Mesodermal cell (in vitro differentiated cells): ENCODE measurements around the gene CST9L.

Source experiments
- H3K27ac ChIP-seq: 2 replicates; pipeline ENCODE4 v1.7.0; 2013; ENCODE audit warnings: mild to moderate bottlenecking, low read depth, low read length, moderate library complexity; ENCODE audit not compliant: severe bottlenecking
- H3K36me3 ChIP-seq: 2 replicates; pipeline ENCODE4 v1.7.1; 2013; ENCODE audit warnings: mild to moderate bottlenecking, low read length, moderate library complexity; ENCODE audit not compliant: control insufficient read depth, insufficient read depth
- H3K4me1 ChIP-seq: one replicate; pipeline ENCODE4 v1.7.1; 2013; ENCODE audit warnings: mild to moderate bottlenecking, low read length; ENCODE audit not compliant: insufficient read depth, control insufficient read depth, poor library complexity, severe bottlenecking
- H3K4me3 ChIP-seq: 2 replicates; pipeline ENCODE4 v1.7.0; 2013; ENCODE audit warnings: low read length, control low read depth, mild to moderate bottlenecking; ENCODE audit not compliant: insufficient read depth, poor library complexity, severe bottlenecking; ENCODE audit errors: extremely low read depth
- H3K9me3 ChIP-seq: 2 replicates; pipeline ENCODE4 v1.7.1; 2013; ENCODE audit warnings: mild to moderate bottlenecking, low read length, moderate library complexity; ENCODE audit not compliant: control insufficient read depth
- WGBS, 2 experiments: methylation state at CpG; one replicate each; pipeline ENCODE4 v1.1.5; 2013; ENCODE audit warnings: missing lambda C conversion rate in 2 of 2; ENCODE audit not compliant: insufficient coverage in 2 of 2; 5-methylcytosine and 5-hydroxymethylcytosine counted together

Gene CST9L

GRCh38 chr20:23603321-23603720, 35.0 kb upstream of the CST9L start:
- H3K9me3 ChIP-seq: no peaks in the 10 kb centered on the region
- WGBS, 2 experiments: 95 to 96% methylated on average over 3 to 4 of the region's 4 CpGs

GRCh38 chr20:23602699-23603098, 34.4 kb upstream of the CST9L start:
- Histone ChIP-seq H3K27ac (no peak overlapping the region), H3K36me3 (no peaks in the 10 kb centered on the region)
- WGBS, 2 experiments: 88 to 89% methylated on average over 5 of the region's 6 CpGs

More at GRCh38 chr20:23603321-23603720, 35.0 kb upstream of the CST9L start:
- Histone ChIP-seq H3K4me3 (no peak overlapping the region), H3K4me1 (no peaks in the 10 kb centered on the region), H3K27ac (no peak overlapping the region), H3K36me3 (no peaks in the 10 kb centered on the region)

GRCh38 chr20:23602241-23602640, 34.0 kb upstream of the CST9L start:
- Histone ChIP-seq H3K4me1 (no peaks in the 10 kb centered on the region), H3K27ac (no peak overlapping the region), H3K4me3 (no peak overlapping the region), H3K36me3 (no peaks in the 10 kb centered on the region), H3K9me3 (no peaks in the 10 kb centered on the region)
- WGBS, 2 experiments: 91 to 100% methylated on average over 1 to 2 of the region's 2 CpGs

More at GRCh38 chr20:23602699-23603098, 34.4 kb upstream of the CST9L start:
- Histone ChIP-seq H3K9me3 (no peaks in the 10 kb centered on the region), H3K4me1 (no peaks in the 10 kb centered on the region), H3K4me3 (no peak overlapping the region)

GRCh38 chr20:23601715-23602114, 33.4 kb upstream of the CST9L start:
- 77% methylated on average over 2 of the region's 4 CpGs for WGBS, 2 experiments
- no peaks in the 10 kb centered on the region for H3K36me3 ChIP-seq
- no peak overlapping the region for H3K27ac ChIP-seq
- no peaks in the 10 kb centered on the region for H3K9me3 ChIP-seq
- no peak overlapping the region for H3K4me3 ChIP-seq
- H3K4me1 ChIP-seq: no peaks in the 10 kb centered on the region

GRCh38 chr20:23598481-23598880, 30.2 kb upstream of the CST9L start:
- Histone ChIP-seq H3K4me3 (no peak overlapping the region), H3K36me3 (no peaks in the 10 kb centered on the region)

GRCh38 chr20:23596579-23597250, 28.4 kb upstream of the CST9L start:
- H3K27ac ChIP-seq: no peak overlapping the region
- WGBS, 2 experiments: no CpG with 5 or more reads among the region's 2 CpGs
- H3K4me1 ChIP-seq: no peaks in the 10 kb centered on the region
- H3K9me3 ChIP-seq: no peaks in the 10 kb centered on the region
- no peaks in the 10 kb centered on the region for H3K36me3 ChIP-seq
- H3K4me3 ChIP-seq: no peak overlapping the region

More at GRCh38 chr20:23598481-23598880, 30.2 kb upstream of the CST9L start:
- Histone ChIP-seq H3K27ac (no peak overlapping the region), H3K9me3 (no peaks in the 10 kb centered on the region), H3K4me1 (no peaks in the 10 kb centered on the region)

GRCh38 chr20:23595941-23596340, 27.7 kb upstream of the CST9L start:
- no peaks in the 10 kb centered on the region for H3K36me3 ChIP-seq
- no peaks in the 10 kb centered on the region for H3K9me3 ChIP-seq
- no peaks in the 10 kb centered on the region for H3K4me1 ChIP-seq
- H3K27ac ChIP-seq: no peak overlapping the region
- no CpG with 5 or more reads among the region's 1 CpG for WGBS, 2 experiments
- no peak overlapping the region for H3K4me3 ChIP-seq

GRCh38 chr20:23588434-23589403, 20.4 kb upstream of the CST9L start:
- Histone ChIP-seq H3K9me3 (no peaks in the 10 kb centered on the region), H3K4me3 (no peak overlapping the region), H3K4me1 (no peaks in the 10 kb centered on the region), H3K27ac (no peak overlapping the region), H3K36me3 (no peaks in the 10 kb centered on the region)
- 87 to 97% methylated on average over 4 to 8 of the region's 10 CpGs for WGBS, 2 experiments

- no peaks in the 10 kb centered on the region for H3K9me3 ChIP-seq
- H3K36me3 ChIP-seq: no peaks in the 10 kb centered on the region
- H3K4me3 ChIP-seq: no peak overlapping the region
- 75 to 76% methylated on average over 7 of the region's 7 CpGs for WGBS, 2 experiments
- no peaks in the 10 kb centered on the region for H3K4me1 ChIP-seq
- no peak overlapping the region for H3K27ac ChIP-seq
Observed at GRCh38 chr20:23587631-23588030, 19.3 kb upstream of the CST9L start.

GRCh38 chr20:23586735-23587525, 18.6 kb upstream of the CST9L start:
- H3K36me3 ChIP-seq: no peaks in the 10 kb centered on the region
- H3K4me1 ChIP-seq: peaks cover under 1% of the 10 kb centered on the region
- no peak overlapping the region for H3K27ac ChIP-seq
- H3K4me3 ChIP-seq: no peak overlapping the region
- 81 to 88% methylated on average over 9 to 10 of the region's 13 CpGs for WGBS, 2 experiments
- no peaks in the 10 kb centered on the region for H3K9me3 ChIP-seq
